ENCODE results near the gene ZNF607.
"Not testable (repeated sequence)": the region's sequence is repeated elsewhere in the genome, so short reads cannot be mapped to it uniquely, and the experiment has no call there.

ZNF607 gene
- 6.2 reads per million, percentile 23 among the genes with 10 or more reads in this experiment for total RNA-seq

GRCh38 chr19:37719111-37719926 lies at the start of gene ZNF607:
Gene ZNF607 (minus strand): TSS chr19:37719761. CDS start chr19:37711618, 8,143 bp downstream.
- DNase-seq, result peak; percentile 64

DNA sequence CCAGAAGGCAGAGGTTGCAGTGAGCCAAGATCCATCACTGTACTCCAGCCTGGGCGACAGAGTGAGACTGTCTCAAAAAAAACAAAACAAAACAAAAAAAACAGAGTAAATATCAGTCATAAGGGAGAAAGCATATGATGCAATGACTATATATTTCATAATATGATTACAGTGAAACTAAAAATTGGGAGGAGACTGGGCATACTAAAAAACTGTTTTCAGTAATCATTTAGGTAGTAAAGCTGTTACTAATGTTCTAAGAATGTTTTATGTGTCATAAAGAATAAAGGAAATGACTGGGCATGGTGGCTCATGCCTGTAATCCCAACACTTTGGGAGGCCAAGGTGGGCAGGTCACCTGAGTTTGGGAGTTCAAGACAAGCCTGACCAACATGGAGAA lies 43.9 kb upstream of the ZNF607 start:
- no peak for DNase-seq

- not testable (repeated sequence) for DNase-seq
Observed at GRCh38 chr19:37757683-37758082, 38.1 kb upstream of the ZNF607 start.

- DNase-seq, result no peak
Observed at GRCh38 chr19:37738371-37738770, 18.8 kb upstream of the ZNF607 start.

DNA sequence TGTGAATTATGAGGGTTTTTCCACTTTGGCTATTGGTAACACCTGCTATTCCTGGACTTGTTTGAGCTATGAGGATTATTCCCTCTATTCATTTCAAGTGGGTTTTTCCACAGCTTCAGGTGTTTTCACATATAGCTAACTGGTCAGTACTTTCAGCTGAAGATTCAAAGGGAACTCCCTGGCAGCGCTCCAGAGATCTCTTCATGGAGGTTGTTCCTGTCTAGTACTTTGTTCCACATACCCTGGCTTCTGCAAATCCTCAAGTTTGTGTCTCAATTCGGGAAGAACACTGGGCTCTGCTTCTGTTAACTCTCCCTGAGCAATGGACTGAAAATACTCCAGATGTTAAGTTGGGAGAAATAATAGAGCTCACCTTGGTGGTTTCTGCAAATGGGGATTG lies 5.6 kb upstream of the ZNF607 start:
- no peak for DNase-seq

DNA sequence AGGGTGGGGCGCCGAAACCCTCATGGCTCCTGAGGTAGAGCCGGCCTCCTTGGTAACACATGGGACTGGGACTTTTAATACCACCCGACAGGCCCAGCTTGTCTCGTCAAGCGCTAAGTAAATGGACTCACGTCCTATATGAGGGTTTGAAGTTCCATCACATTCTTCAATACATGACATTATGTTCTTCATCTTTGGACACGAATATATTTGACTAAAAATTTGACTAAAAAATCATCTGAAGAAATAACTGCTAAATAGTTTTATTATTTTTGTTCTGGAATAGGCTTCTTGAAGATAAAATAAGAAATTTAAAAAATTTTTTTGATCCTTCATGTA lies 335 bp upstream of the ZNF607 start:
- no peak for DNase-seq

- no peak for DNase-seq
Observed at GRCh38 chr19:37718304-37718703, 1.3 kb downstream of the ZNF607 start.

DNA sequence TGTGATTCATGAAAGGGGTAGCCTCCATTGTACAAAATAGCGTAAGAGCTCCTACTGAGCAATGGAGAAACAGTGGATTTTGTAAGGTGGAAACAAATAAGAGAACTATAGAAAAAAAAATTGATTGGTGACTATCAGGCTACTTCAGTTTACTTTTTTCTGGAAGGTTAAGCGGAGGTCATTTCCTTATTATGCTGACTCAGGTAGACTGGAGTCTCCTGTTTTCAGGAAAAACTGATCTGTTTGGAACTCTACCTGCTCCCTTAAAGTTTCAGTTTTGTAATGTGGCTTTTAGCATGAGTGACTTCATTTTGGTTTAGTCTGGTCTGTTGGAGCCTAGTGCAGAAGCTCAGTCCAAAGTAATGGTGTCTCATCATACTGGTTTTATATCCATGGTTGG lies 3.4 kb downstream of the ZNF607 start:
- DNase-seq, result no peak

- no peak for DNase-seq
Observed at GRCh38 chr19:37706052-37706605, 13.4 kb downstream of the ZNF607 start.

GRCh38 chr19:37699057-37699456 lies 20.5 kb downstream of the ZNF607 start:
- no peak for DNase-seq

DNA sequence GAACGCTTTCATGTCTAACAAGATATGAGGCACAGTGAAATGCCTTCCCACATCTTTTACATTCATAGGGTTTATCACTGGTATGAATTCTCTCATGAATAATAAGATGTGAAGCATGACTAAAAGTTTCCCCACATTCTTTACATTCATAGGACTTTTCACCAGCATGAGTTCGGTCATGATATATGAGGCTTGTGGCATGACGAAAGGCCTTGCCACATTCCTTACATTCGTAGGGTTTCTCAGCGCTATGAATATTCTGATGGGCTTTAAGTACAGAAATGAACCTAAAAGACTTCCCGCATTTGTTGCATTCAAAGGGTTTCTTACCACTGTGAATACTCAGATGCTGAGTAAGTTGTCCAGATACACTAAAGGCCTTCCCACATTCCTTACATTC lies 21.3 kb downstream of the ZNF607 start:
- DNase-seq, result no peak

- DNase-seq, result no peak
Observed at GRCh38 chr19:37695144-37695899, 24.2 kb downstream of the ZNF607 start.

GRCh38 chr19:37692956-37693620 lies 26.5 kb downstream of the ZNF607 start:
- no peak for DNase-seq

DNA sequence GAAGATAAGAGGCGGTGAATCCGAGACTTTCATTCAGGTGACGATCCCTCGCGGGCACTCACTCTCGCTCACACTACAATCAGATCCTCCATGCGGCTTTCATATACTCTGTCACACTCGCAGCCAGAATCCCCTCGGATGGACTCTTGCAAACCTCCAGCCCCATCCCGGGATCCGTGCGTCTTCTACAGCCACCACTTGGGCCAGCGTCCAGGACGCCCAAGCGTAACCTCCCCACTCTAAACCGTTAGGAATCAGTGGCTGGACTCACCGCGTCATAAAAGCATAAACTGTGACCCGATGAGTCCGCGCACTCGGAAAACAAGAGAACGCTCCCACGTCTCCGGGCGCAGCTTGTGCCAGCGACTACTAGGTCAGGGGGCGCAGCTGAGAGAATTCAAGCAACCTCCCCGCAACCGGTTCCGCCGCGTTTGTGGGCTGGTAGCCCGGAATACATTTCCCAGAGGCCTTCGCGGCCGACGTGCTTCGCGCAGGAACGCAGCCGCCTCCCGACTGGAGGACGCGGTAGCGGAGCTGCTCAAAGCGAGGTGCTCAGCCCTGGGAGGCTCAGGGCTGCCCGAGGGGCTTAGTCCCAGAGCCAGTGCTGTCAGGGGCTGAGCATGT lies 27.6 kb downstream of the ZNF607 start:
- DNase-seq, result peak; percentile 64

GRCh38 chr19:37683520-37683919 lies 36.0 kb downstream of the ZNF607 start:
- DNase-seq, result no peak

- no peak for DNase-seq
Observed at GRCh38 chr19:37669450-37669914, 50.1 kb downstream of the ZNF607 start.

- not testable (repeated sequence) for DNase-seq
Observed at GRCh38 chr19:37657157-37657556, 62.4 kb downstream of the ZNF607 start.

GRCh38 chr19:37655689-37656371 lies 63.7 kb downstream of the ZNF607 start:
- DNase-seq, result peak; percentile 74

DNA sequence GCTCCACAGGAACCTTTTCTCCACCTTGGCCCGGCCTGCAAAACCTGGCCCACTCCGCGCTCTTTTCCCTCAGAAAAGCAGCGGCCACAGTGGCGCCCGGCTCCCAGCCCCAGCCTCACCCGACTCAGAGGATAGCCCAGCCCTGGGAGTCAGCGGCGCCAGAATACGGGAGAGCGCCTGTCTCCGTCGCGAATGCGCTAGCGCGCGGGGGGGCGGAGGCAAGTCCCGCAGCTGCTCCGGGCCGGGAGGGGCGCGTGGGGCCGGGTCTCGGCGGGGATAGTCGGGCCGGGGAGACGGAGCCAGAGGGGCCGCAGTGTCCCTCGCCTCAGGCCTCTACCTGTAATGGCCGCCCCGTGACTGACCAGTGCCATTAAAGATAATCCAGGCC lies 64.3 kb downstream of the ZNF607 start, which contains the start of gene ZFP30:
Gene ZFP30 (minus strand): TSS at position 165 of the 388 bp plus-strand sequence. CDS start 7,643 bp downstream, outside the sequence.
- peak; percentile 72 for DNase-seq

- peak; percentile 4 for DNase-seq
Observed at GRCh38 chr19:37654629-37655300, 64.8 kb downstream of the ZNF607 start.

DNA sequence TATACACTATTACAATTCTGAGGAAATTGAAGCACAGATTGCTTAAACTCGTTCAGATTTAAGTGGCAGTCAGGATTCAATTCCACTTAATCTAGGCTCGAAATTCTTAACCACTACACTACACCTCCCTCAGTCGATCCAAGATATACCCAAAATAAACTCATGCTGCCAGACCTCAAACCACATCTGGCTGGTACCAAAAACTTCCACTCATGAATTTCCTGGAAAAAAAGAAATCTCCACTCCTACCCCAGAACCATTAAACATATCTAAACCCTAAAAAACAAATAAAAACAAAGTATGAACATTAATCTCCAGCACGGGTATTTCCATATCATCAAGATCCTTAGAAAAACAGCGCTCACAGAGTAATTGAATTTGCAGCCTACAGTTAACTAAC lies 65.4 kb downstream of the ZNF607 start:
- DNase-seq, result no peak

All from effector CD4-positive, alpha-beta T cell (primary cell).